Stimulated activated CD4-positive, alpha-beta T cell treated with anti-CD3 and anti-CD28 coated beads, Interleukin-1b, Interleukin-23, amount 100 ng/mL, for 4 hours (primary cell): ENCODE measurements around the gene C16orf89.
A peak's percentile ranks its signal among the peaks of the same experiment; 100 is the strongest.
"Not testable (repeated sequence)": the region's sequence is repeated elsewhere in the genome, so short reads cannot be mapped to it uniquely, and the experiment has no call there.

Source experiments
- DNase-seq, 2 donors: peaks; one replicate each; pipeline ENCODE4 v3.0.0-alpha.2; 2020; ENCODE audit warnings: low read depth in 2 of 2

Gene C16orf89

DNA sequence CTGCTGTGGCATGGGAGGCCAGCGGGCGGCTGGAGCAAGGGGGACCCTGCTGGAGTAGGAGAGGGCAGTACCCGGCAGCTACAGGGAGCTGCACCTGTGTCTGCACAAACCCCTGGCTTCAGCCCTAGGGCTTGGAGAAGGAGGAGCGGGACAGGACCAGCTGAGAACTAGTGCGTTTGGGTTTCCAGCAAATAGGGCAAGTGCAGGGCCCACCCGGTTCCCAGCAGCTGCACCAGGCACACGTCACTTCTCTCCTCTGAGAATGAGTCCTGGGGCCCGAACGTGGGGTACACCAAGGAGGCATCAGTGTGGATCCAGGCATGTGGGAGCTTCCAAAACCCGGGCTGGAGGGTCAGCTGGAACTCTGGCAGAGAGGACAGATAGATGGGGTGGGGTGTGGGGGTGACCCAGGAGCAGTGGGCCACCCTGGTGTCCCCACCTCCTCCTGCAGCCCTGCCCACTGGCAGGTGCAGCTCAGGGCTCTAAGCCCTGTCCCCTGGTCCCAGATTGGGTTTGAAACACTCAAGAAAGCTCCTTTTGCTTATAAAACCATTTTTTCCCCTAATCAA is 5.6 kb downstream of the C16orf89 start:
- no peak for DNase-seq

DNA sequence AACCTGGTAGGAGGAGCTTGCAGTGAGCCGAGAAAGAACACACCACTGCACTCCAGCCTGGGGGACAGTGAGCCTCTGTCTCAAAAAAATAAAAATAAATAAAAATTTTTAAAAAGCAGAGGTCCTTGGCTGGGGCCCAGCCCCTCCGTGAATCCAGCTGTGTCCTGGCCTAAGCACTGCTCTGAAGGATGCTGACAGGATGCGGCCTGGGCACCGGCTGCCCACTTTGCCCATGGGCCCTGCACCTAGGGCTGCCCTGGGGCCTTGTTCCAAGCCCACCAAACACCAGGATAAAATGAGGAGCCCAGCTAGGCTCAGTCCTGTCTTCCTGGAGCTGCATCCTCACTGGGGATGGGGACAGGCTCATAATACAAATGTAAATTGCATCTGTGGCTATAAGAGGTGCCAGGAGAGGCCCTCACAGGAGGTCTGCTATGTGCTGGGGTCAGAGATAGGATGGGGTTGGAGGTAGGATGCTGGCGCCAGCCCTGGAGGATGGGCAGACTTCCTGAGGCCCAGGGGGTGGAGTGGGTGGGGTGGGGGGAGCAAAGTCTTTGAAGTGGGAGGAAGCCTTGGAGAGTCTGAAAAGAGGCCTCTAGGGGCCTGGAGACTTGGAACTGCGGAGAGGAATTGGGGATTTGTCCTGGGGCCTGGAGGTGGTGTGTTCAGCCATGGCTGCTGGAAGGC is 6.2 kb downstream of the C16orf89 start:
- DNase-seq: no peak

DNA sequence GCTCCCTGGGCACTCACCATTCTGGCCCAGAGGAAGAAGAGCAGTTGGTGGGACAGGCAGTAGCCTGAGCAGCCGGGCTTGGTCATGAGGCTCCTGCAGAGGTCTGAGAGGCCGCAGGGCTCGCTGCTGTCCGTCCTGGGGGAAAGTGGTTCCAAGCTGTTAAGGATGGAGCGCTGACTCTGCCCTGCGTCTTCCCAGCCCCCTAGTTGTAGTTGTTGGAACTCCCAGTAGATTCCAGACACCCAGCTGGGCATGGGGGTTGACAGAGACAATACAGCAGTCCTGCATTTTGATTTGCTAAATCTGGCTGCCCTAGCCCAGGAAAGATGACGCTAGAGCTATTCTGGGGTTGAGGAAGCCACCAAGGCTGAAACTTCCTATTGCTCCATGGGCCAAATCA is 7.3 kb downstream of the C16orf89 start:
- DNase-seq: no peak

- peak in 1 of 2 donors; percentile 22 for DNase-seq
Measured at GRCh38 chr16:5056352-5056751, 9.4 kb downstream of the C16orf89 start.

- DNase-seq: no peak
Measured at GRCh38 chr16:5054876-5055865, 10.6 kb downstream of the C16orf89 start.

DNA sequence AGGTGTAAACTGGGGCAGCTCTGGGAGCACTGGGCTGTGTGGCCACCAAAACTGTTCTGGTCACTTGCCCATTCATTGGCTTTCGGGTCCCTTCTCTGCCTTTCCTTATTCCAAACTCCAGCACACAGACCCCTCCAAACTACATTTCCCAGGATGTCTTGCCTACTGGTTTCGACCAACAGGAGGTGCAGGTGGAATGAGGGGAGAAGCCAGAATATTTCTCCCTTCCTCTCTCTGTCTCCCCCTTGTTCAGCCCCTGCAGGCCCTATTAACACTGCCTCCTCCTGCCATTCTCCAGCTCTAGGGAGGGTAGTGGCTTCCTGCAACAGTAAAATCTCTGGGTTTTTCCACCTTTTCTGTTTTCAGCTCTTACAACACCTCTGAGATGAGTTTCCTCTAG is 18.8 kb downstream of the C16orf89 start:
- DNase-seq: no peak

- DNase-seq: no peak
Measured at GRCh38 chr16:5045499-5046115, 20.1 kb downstream of the C16orf89 start.

DNA sequence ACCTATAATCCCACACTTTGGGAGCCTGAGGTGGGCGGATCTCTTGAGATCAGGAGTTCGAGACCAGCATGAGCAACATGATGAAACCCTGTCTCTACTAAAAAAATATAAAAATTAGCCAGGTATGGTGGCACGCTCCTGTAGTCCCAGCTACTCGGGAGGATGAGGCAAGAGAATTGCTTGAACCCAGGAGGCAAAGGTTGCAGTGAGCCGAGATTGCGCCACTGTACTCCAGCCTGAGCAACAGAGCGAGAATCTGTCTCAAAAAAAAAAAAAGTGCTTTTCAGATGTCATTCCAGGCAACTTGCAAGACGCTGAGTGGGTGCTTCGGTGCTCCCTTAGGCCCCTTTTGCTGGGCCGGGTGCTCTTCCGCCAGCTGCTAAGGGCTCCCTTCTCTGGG is 21.2 kb downstream of the C16orf89 start:
- not testable (repeated sequence) for DNase-seq

GRCh38 chr16:5044011-5044540 is 21.7 kb downstream of the C16orf89 start:
- DNase-seq: no peak

- no peak for DNase-seq
Measured at GRCh38 chr16:5042574-5043171, 23.1 kb downstream of the C16orf89 start.

DNA sequence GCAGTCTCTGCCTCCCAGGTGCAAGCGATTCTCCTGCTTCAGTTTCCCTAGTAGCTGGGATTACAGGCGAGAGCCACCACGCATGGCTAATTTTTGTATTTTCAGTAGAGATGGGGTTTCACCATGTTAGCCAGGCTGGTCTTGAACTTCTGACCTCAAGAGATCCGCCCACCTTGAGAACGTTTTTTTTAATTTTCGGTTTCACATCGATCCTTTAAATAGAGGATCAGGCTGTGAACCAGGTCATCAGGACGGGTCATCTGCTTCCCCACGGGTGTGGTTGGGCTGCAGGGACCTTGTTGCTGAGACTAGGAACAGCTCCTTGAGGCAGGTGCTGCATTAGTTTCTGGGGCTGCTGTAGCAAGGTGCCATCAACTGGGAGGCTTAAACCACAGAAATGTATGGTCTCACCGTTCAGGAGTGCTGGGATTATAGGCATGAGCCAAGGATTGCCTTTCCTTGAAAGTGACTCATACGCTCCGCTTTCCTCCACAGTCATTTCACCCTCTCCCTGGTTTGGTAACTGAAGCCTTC is 24.1 kb downstream of the C16orf89 start:
- no peak for DNase-seq

DNA sequence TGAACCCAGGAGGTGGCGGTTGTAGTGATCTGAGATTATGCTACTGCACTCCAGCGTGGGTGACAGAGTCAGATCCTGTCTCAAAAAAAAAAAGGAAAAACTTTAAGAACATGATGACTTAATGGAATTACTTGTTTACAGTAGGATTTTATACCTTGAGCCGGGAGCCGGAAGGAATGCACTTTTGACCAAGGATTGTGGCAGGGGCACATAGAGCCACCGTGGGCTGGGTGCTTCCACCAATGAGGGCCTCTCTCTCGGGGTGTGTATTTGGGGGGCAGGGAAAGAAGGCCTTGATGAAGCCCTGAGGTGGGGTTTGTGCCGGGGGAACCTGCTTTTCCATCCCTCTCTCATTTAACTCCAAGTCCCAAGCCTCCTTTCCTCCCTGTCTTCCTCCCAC is 25.3 kb downstream of the C16orf89 start:
- no peak for DNase-seq

DNA sequence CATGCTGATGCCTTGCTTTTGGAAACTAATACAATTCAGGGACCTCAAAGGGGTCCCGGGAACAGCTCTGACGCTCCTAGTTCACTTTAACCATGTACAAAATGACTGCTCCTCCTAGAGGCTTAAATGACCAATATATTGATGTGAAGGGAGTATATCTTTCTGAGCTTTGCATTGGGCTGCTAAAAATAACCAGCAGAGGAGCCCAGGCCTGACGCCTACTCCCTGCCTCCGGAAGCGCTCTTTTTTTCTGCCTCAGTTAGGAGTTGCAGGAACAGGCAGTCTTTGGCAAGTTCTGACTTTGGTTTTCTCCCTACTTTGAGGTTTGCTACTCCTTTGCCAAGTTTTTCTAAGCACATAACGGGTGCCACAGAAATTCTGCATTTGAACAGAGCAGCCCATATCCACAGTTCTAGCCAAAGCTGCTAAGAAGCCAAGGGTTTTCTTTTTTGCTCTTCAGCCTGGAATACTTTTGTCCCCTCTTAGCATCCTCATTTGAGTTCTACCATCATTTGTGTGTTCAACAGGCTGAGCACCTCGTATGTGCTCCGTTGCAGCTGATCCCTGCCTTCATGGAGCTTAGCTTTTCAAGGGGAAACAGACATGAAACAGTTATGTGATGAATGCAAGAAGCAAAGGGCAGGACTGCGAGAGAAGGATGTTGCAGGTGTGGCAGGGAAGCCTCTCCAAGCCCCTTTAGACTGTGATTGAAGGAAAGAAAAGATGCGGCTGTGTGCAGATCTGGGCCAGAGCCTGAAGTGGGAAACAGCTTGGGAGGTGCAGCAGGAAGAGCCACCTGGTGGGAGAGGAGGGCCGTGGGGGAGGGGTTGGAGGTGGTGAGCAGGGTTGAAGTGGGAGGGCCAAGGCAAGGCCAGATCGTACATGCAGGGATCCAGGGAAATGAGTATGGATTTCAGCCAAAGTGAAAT is 29.3 kb downstream of the C16orf89 start:
- no peak for DNase-seq

DNA sequence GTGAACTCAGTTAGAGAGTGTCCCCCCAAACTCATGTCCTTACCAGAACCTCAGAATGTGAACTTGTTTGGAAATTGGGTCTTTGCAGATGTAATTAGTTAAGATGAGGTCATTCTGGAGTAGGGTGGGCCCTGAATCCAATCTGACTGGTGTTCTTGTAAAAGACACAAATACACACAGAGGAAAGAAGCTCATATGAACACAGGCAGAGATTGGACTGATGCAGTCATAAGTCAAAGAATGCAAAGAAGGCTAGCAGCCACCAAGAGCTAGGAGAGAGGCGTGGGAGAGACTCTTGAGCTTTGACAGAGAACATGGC is 29.9 kb downstream of the C16orf89 start:
- DNase-seq: no peak

GRCh38 chr16:5034167-5034523 is 31.6 kb downstream of the C16orf89 start:
- DNase-seq: no peak

- DNase-seq: peak; percentile 73 to 74
Measured at GRCh38 chr16:5033256-5034166, 32.2 kb downstream of the C16orf89 start, which contains the start of gene NAGPA. TSS of gene NAGPA (minus strand) at chr16:5033935. CDS start at chr16:5033914, 21 bp downstream.

DNA sequence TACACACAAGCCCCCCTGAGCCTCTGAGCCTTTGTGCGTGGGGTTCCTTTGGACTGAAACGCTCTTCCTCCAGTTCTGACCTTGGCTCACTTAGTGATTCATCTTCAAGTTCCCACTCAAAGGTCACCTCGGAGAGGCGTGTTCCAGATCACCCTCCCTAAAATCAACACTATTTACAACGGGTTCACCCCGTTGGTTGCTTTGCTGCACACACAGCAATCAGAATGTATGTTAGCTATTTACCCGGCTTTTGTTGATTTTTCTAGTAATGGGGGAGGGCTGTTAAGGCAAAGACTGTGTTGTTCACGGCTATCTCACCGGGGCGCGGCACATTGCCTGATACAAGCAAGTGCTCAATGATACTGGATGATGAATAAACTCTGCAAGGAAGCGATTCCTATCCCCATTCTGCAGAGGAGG is 33.0 kb downstream of the C16orf89 start:
- DNase-seq: no peak

- no peak for DNase-seq
Measured at GRCh38 chr16:5031601-5032000, 34.2 kb downstream of the C16orf89 start.

GRCh38 chr16:5030251-5030870 is 35.4 kb downstream of the C16orf89 start:
- DNase-seq: no peak
